ENCODE results near the gene EVI5. TPM values are rescaled to one million over a fixed set of nuclear protein-coding genes. Genes with fewer than 3 reads are reported as not detected.

Gene EVI5
- total RNA-seq, 1 experiment from 2014 or later: 23.2 TPM

DNA sequence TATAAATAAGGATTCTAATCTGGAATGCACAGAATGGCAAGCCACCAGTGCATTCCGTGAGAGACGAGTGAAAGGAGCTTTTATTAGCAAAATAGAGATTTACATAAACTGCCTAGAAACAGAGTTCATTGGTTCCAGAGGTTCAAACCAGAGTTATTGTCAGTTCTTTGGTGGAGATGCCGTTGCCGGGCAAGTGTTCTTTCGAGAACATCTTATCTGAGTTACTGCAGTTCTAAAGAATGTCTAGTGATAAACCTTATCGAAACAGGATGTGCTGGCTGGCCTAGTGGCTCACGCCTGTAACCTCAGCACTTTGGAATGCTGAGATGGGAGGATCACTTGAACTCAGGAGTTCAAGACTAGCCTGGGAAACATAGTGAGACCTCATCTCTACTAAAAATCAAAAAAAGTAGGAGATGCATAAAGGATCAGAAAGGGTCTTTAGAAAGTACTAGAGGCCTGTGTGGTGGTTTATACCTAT, 19.9 kb upstream of the EVI5 start:
- peaks cover 18% of the 10 kb centered on the region for H3K4me1 Mint-ChIP-seq (ENCODE audit: insufficient read depth, unreplicated experiment)
- H3K27me3 Mint-ChIP-seq (ENCODE audit: insufficient read depth, unreplicated experiment): no peaks in the 10 kb centered on the region
- TF ChIP-seq, protein P1, sequence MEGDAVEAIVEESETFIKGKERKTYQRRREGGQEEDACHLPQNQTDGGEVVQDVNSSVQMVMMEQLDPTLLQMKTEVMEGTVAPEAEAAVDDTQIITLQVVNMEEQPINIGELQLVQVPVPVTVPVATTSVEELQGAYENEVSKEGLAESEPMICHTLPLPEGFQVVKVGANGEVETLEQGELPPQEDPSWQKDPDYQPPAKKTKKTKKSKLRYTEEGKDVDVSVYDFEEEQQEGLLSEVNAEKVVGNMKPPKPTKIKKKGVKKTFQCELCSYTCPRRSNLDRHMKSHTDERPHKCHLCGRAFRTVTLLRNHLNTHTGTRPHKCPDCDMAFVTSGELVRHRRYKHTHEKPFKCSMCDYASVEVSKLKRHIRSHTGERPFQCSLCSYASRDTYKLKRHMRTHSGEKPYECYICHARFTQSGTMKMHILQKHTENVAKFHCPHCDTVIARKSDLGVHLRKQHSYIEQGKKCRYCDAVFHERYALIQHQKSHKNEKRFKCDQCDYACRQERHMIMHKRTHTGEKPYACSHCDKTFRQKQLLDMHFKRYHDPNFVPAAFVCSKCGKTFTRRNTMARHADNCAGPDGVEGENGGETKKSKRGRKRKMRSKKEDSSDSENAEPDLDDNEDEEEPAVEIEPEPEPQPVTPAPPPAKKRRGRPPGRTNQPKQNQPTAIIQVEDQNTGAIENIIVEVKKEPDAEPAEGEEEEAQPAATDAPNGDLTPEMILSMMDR (IDR thresholded peaks at IDR 0.05; ENCODE audit: unreplicated experiment): no peak
- no peak overlapping the region for H3K4me3 Mint-ChIP-seq (ENCODE audit: unreplicated experiment)
- POLR2A ChIA-PET: interaction anchor here (1.9 to 2.0 kb wide), 2 partner anchors 18 to 27 kb away, joined by 10 to 14 read pairs; partner anchors contain the start of gene RPL5
- intact Hi-C loops (cut with micrococcal nuclease): no loop called here
- BruUV-seq (replicated peaks): TSS peak; percentile 76
- no peaks in the 10 kb centered on the region for H3K9me3 Mint-ChIP-seq (ENCODE audit: unreplicated experiment)
- DNase-seq (ENCODE audit: unreplicated experiment): peak; percentile 77
- H3K27ac Mint-ChIP-seq (ENCODE audit: low read depth, unreplicated experiment): no peak overlapping the region
- CTCF ChIA-PET: interaction anchor here (0.5 kb wide), 1 partner anchor 58 kb away, joined by 3 read pairs; no protein-coding TSS in a partner anchor
- H3K36me3 Mint-ChIP-seq (ENCODE audit: insufficient read depth, unreplicated experiment): no peaks in the 10 kb centered on the region

- no peaks in the 10 kb centered on the region for H3K9me3 Mint-ChIP-seq (ENCODE audit: unreplicated experiment)
- intact Hi-C loops (cut with micrococcal nuclease): no loop called here
- H3K4me1 Mint-ChIP-seq (ENCODE audit: insufficient read depth, unreplicated experiment): peaks cover 18% of the 10 kb centered on the region
- DNase-seq (ENCODE audit: unreplicated experiment): no peak
- H3K4me3 Mint-ChIP-seq (ENCODE audit: unreplicated experiment): no peak overlapping the region
- no peak overlapping the region for H3K27ac Mint-ChIP-seq (ENCODE audit: low read depth, unreplicated experiment)
- CTCF ChIA-PET: interaction anchor here (0.6 kb wide), 1 partner anchor 939 kb away, joined by 3 read pairs; no protein-coding TSS in a partner anchor
- H3K36me3 Mint-ChIP-seq (ENCODE audit: insufficient read depth, unreplicated experiment): no peaks in the 10 kb centered on the region
- POLR2A ChIA-PET: interaction anchor here (1.9 to 2.0 kb wide), 2 partner anchors 17 to 29 kb away, joined by 10 to 14 read pairs; partner anchors contain the start of gene RPL5
- no TSS peak for BruUV-seq (replicated peaks)
- TF ChIP-seq, protein P1 (IDR thresholded peaks at IDR 0.05; ENCODE audit: unreplicated experiment): no peak
- no peaks in the 10 kb centered on the region for H3K27me3 Mint-ChIP-seq (ENCODE audit: insufficient read depth, unreplicated experiment)
Measured at GRCh38 chr1:92803140-92803887, 18.4 kb upstream of the EVI5 start.

DNA sequence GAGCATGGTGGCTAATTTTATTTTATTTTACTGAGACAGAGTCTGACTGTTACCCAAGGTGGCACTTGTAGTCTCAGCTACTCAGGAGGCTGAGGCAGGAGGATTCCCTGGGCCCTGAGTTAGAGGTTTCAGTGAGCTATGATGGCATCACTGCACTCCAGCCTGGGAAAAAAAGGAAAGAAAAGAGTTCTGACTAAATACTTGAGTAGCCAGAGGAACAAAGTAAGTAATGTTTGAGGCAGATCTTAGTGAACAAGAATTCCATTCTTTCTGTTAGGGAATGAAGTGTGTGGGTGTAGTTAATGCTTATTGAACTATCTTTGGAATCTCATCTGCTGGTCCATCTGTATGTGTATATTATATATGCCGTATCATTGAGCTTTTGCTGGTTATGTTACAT, 13.1 kb upstream of the EVI5 start:
- no peaks in the 10 kb centered on the region for H3K4me1 Mint-ChIP-seq (ENCODE audit: insufficient read depth, unreplicated experiment)
- no peak for DNase-seq (ENCODE audit: unreplicated experiment)
- no peaks in the 10 kb centered on the region for H3K36me3 Mint-ChIP-seq (ENCODE audit: insufficient read depth, unreplicated experiment)
- CTCF ChIA-PET: interaction anchor here (0.5 to 1.1 kb wide), 4 partner anchors 19 to 488 kb away, joined by 3 to 5 read pairs (median 3); no protein-coding TSS in a partner anchor
- no peaks in the 10 kb centered on the region for H3K9me3 Mint-ChIP-seq (ENCODE audit: unreplicated experiment)
- no TSS peak for BruUV-seq (replicated peaks)
- intact Hi-C loops (cut with micrococcal nuclease): no loop called here
- TF ChIP-seq, protein P1 (IDR thresholded peaks at IDR 0.05; ENCODE audit: unreplicated experiment): no peak
- H3K27me3 Mint-ChIP-seq (ENCODE audit: insufficient read depth, unreplicated experiment): no peaks in the 10 kb centered on the region
- no peak overlapping the region for H3K4me3 Mint-ChIP-seq (ENCODE audit: unreplicated experiment)
- POLR2A ChIA-PET: interaction anchor here (0.7 to 3.4 kb wide), 3 partner anchors 12 to 23 kb away, joined by 3 to 13 read pairs (median 3); partner anchors contain the start of gene EVI5
- H3K27ac Mint-ChIP-seq (ENCODE audit: low read depth, unreplicated experiment): no peak overlapping the region

GRCh38 chr1:92797297-92797696, 12.4 kb upstream of the EVI5 start:
- Mint-ChIP-seq H3K9me3 (ENCODE audit: unreplicated experiment) (no peaks in the 10 kb centered on the region), H3K4me3 (ENCODE audit: unreplicated experiment) (no peak overlapping the region), H3K27ac (ENCODE audit: low read depth, unreplicated experiment) (no peak overlapping the region), H3K27me3 (ENCODE audit: insufficient read depth, unreplicated experiment) (no peaks in the 10 kb centered on the region), H3K4me1 (ENCODE audit: insufficient read depth, unreplicated experiment) (no peaks in the 10 kb centered on the region), H3K36me3 (ENCODE audit: insufficient read depth, unreplicated experiment) (no peaks in the 10 kb centered on the region)
- no TSS peak for BruUV-seq (replicated peaks)
- CTCF ChIA-PET: interaction anchor here (0.9 to 1.0 kb wide), 3 partner anchors 48 to 487 kb away, joined by 3 to 5 read pairs (median 3); no protein-coding TSS in a partner anchor
- DNase-seq (ENCODE audit: unreplicated experiment): no peak
- intact Hi-C loops (cut with micrococcal nuclease): no loop called here
- POLR2A ChIA-PET: interaction anchor here (1.2 to 3.4 kb wide), 2 partner anchors 12 to 21 kb away, joined by 3 to 13 read pairs; partner anchors contain the start of gene EVI5
- TF ChIP-seq, protein P1 (IDR thresholded peaks at IDR 0.05; ENCODE audit: unreplicated experiment): no peak
